Measurements from ENCODE around the gene MORN4. TPM values are rescaled to one million over a fixed set of nuclear protein-coding genes. Genes with fewer than 3 reads are reported as not detected.

MORN4 gene
- total RNA-seq, 2 donors from 2014 or later = 0.35 to 1.2 TPM

GRCh38 chr10:97633921-97634320 lies 621 bp upstream of the MORN4 start:
- Mint-ChIP-seq H3K27ac (peak overlapping the region; percentile 96), H3K4me3 (peak overlapping the region; percentile 100), H3K36me3 (ENCODE audit: low read depth) (peaks cover 3% of the 10 kb centered on the region), H3K27me3 (no peaks in the 10 kb centered on the region), H3K4me1 (peaks cover 9% of the 10 kb centered on the region)
- no peak for DNase-seq
- peak; percentile 21 for ATAC-seq
- no peaks in the 10 kb centered on the region for H3K9me3 ChIP-seq (ENCODE audit: control insufficient read depth, low read length, poor library complexity, severe bottlenecking)

GRCh38 chr10:97631098-97631497 lies 2.2 kb downstream of the MORN4 start:
- Mint-ChIP-seq H3K27ac (no peak overlapping the region), H3K36me3 (ENCODE audit: low read depth) (peaks cover 3% of the 10 kb centered on the region), H3K27me3 (no peaks in the 10 kb centered on the region), H3K4me1 (peaks cover 9% of the 10 kb centered on the region), H3K4me3 (no peak overlapping the region)
- no peaks in the 10 kb centered on the region for H3K9me3 ChIP-seq (ENCODE audit: control insufficient read depth, low read length, poor library complexity, severe bottlenecking)
- DNase-seq (no peak), ATAC-seq (no peak)

GRCh38 chr10:97629289-97629688 lies 4.0 kb downstream of the MORN4 start:
- ATAC-seq (no peak), DNase-seq (no peak)
- no peaks in the 10 kb centered on the region for H3K9me3 ChIP-seq (ENCODE audit: control insufficient read depth, low read length, poor library complexity, severe bottlenecking)
- H3K27ac Mint-ChIP-seq = no peak overlapping the region
- H3K4me1 Mint-ChIP-seq = peaks cover 9% of the 10 kb centered on the region
- no peak overlapping the region for H3K4me3 Mint-ChIP-seq
- no peaks in the 10 kb centered on the region for H3K27me3 Mint-ChIP-seq
- H3K36me3 Mint-ChIP-seq (ENCODE audit: low read depth) = peaks cover 3% of the 10 kb centered on the region

GRCh38 chr10:97628228-97628627 lies 5.1 kb downstream of the MORN4 start:
- no peak overlapping the region for H3K4me3 Mint-ChIP-seq
- peaks cover 1% of the 10 kb centered on the region for H3K36me3 Mint-ChIP-seq (ENCODE audit: low read depth)
- ATAC-seq (no peak), DNase-seq (no peak)
- no peaks in the 10 kb centered on the region for H3K9me3 ChIP-seq (ENCODE audit: control insufficient read depth, low read length, poor library complexity, severe bottlenecking)
- no peaks in the 10 kb centered on the region for H3K27me3 Mint-ChIP-seq
- no peak overlapping the region for H3K27ac Mint-ChIP-seq
- peaks cover 5% of the 10 kb centered on the region for H3K4me1 Mint-ChIP-seq

GRCh38 chr10:97627731-97628130 lies 5.6 kb downstream of the MORN4 start:
- ATAC-seq = no peak
- H3K27ac Mint-ChIP-seq = no peak overlapping the region
- no peaks in the 10 kb centered on the region for H3K27me3 Mint-ChIP-seq
- DNase-seq = no peak
- no peak overlapping the region for H3K4me3 Mint-ChIP-seq
- H3K36me3 Mint-ChIP-seq (ENCODE audit: low read depth) = no peaks in the 10 kb centered on the region
- no peaks in the 10 kb centered on the region for H3K9me3 ChIP-seq (ENCODE audit: control insufficient read depth, low read length, poor library complexity, severe bottlenecking)
- H3K4me1 Mint-ChIP-seq = peaks cover under 1% of the 10 kb centered on the region

- Mint-ChIP-seq H3K4me1 (peaks cover 2% of the 10 kb centered on the region), H3K27ac (no peak overlapping the region), H3K36me3 (ENCODE audit: low read depth) (peaks cover 2% of the 10 kb centered on the region), H3K27me3 (no peaks in the 10 kb centered on the region), H3K4me3 (no peak overlapping the region)
- ATAC-seq = no peak
- DNase-seq = no peak
- H3K9me3 ChIP-seq (ENCODE audit: control insufficient read depth, low read length, poor library complexity, severe bottlenecking) = no peaks in the 10 kb centered on the region
Observed at GRCh38 chr10:97623277-97623676, 10.0 kb downstream of the MORN4 start.

GRCh38 chr10:97618733-97619132 lies 14.6 kb downstream of the MORN4 start:
- no peak overlapping the region for H3K4me3 Mint-ChIP-seq
- H3K27ac Mint-ChIP-seq = no peak overlapping the region
- ATAC-seq = no peak
- peaks cover 2% of the 10 kb centered on the region for H3K4me1 Mint-ChIP-seq
- DNase-seq = no peak
- peaks cover 2% of the 10 kb centered on the region for H3K36me3 Mint-ChIP-seq (ENCODE audit: low read depth)
- no peaks in the 10 kb centered on the region for H3K9me3 ChIP-seq (ENCODE audit: control insufficient read depth, low read length, poor library complexity, severe bottlenecking)
- H3K27me3 Mint-ChIP-seq = no peaks in the 10 kb centered on the region

- ATAC-seq (no peak), DNase-seq (no peak)
- peaks cover 2% of the 10 kb centered on the region for H3K36me3 Mint-ChIP-seq (ENCODE audit: low read depth)
- no peak overlapping the region for H3K4me3 Mint-ChIP-seq
- H3K9me3 ChIP-seq (ENCODE audit: control insufficient read depth, low read length, poor library complexity, severe bottlenecking) = no peaks in the 10 kb centered on the region
- peaks cover 2% of the 10 kb centered on the region for H3K4me1 Mint-ChIP-seq
- no peaks in the 10 kb centered on the region for H3K27me3 Mint-ChIP-seq
- no peak overlapping the region for H3K27ac Mint-ChIP-seq
Observed at GRCh38 chr10:97618285-97618684, 15.0 kb downstream of the MORN4 start.

- no peak for DNase-seq
- no peak for ATAC-seq
- Mint-ChIP-seq H3K4me1 (no peaks in the 10 kb centered on the region), H3K4me3 (no peak overlapping the region), H3K27ac (no peak overlapping the region), H3K36me3 (ENCODE audit: low read depth) (no peaks in the 10 kb centered on the region), H3K27me3 (no peaks in the 10 kb centered on the region)
- no peaks in the 10 kb centered on the region for H3K9me3 ChIP-seq (ENCODE audit: control insufficient read depth, low read length, poor library complexity, severe bottlenecking)
Observed at GRCh38 chr10:97612386-97612785, 20.9 kb downstream of the MORN4 start.

GRCh38 chr10:97611473-97611872 lies 21.8 kb downstream of the MORN4 start:
- H3K27me3 Mint-ChIP-seq = no peaks in the 10 kb centered on the region
- ATAC-seq (no peak), DNase-seq (no peak)
- H3K9me3 ChIP-seq (ENCODE audit: control insufficient read depth, low read length, poor library complexity, severe bottlenecking) = no peaks in the 10 kb centered on the region
- H3K4me3 Mint-ChIP-seq = no peak overlapping the region
- no peaks in the 10 kb centered on the region for H3K4me1 Mint-ChIP-seq
- H3K27ac Mint-ChIP-seq = no peak overlapping the region
- no peaks in the 10 kb centered on the region for H3K36me3 Mint-ChIP-seq (ENCODE audit: low read depth)

GRCh38 chr10:97608991-97609561 lies 24.2 kb downstream of the MORN4 start:
- DNase-seq (no peak), ATAC-seq (no peak)
- no peak overlapping the region for H3K27ac Mint-ChIP-seq
- no peaks in the 10 kb centered on the region for H3K9me3 ChIP-seq (ENCODE audit: control insufficient read depth, low read length, poor library complexity, severe bottlenecking)
- no peaks in the 10 kb centered on the region for H3K4me1 Mint-ChIP-seq
- H3K36me3 Mint-ChIP-seq (ENCODE audit: low read depth) = no peaks in the 10 kb centered on the region
- H3K27me3 Mint-ChIP-seq = no peaks in the 10 kb centered on the region
- peak overlapping the region; percentile 45 for H3K4me3 Mint-ChIP-seq

- Mint-ChIP-seq H3K4me1 (no peaks in the 10 kb centered on the region), H3K36me3 (ENCODE audit: low read depth) (no peaks in the 10 kb centered on the region), H3K27me3 (no peaks in the 10 kb centered on the region), H3K4me3 (no peak overlapping the region), H3K27ac (no peak overlapping the region)
- no peak for DNase-seq
- no peak for ATAC-seq
- H3K9me3 ChIP-seq (ENCODE audit: control insufficient read depth, low read length, poor library complexity, severe bottlenecking) = no peaks in the 10 kb centered on the region
Observed at GRCh38 chr10:97607095-97607636, 26.1 kb downstream of the MORN4 start.

GRCh38 chr10:97601268-97602215 lies 31.8 kb downstream of the MORN4 start:
- Mint-ChIP-seq H3K4me3 (no peak overlapping the region), H3K4me1 (peaks cover 5% of the 10 kb centered on the region), H3K27me3 (no peaks in the 10 kb centered on the region), H3K27ac (no peak overlapping the region), H3K36me3 (ENCODE audit: low read depth) (no peaks in the 10 kb centered on the region)
- H3K9me3 ChIP-seq (ENCODE audit: control insufficient read depth, low read length, poor library complexity, severe bottlenecking) = no peaks in the 10 kb centered on the region
- ATAC-seq = no peak
- no peak for DNase-seq
